EL (cell line): Measurements from ENCODE around the gene NUP93.

Experiments used
- DNase-seq: peaks from one replicate; pipeline ENCODE4 v3.0.0-alpha.2; 2016

NUP93 gene

GRCh38 chr16:56744996-56745640, 15.2 kb downstream of the NUP93 start:
- DNase-seq, result no peak

- no peak for DNase-seq
Measured at GRCh38 chr16:56747486-56748045, 17.6 kb downstream of the NUP93 start.

GRCh38 chr16:56748191-56748590, 18.3 kb downstream of the NUP93 start:
- DNase-seq, result no peak

GRCh38 chr16:56748826-56749225, 18.9 kb downstream of the NUP93 start:
- no peak for DNase-seq

GRCh38 chr16:56749672-56750491, 20.0 kb downstream of the NUP93 start:
- DNase-seq, result no peak

- peak; percentile 63 for DNase-seq
Measured at GRCh38 chr16:56753410-56753809, 23.5 kb downstream of the NUP93 start.

GRCh38 chr16:56755038-56755437, 25.1 kb downstream of the NUP93 start:
- no peak for DNase-seq

GRCh38 chr16:56758432-56758831, 28.5 kb downstream of the NUP93 start:
- DNase-seq, result no peak

- DNase-seq, result no peak
Measured at GRCh38 chr16:56758930-56759329, 29.0 kb downstream of the NUP93 start.

- no peak for DNase-seq
Measured at GRCh38 chr16:56763291-56763916, 33.5 kb downstream of the NUP93 start.

GRCh38 chr16:56764835-56765234, 34.9 kb downstream of the NUP93 start:
- no peak for DNase-seq

- DNase-seq, result no peak
Measured at GRCh38 chr16:56765949-56766348, 36.0 kb downstream of the NUP93 start.

GRCh38 chr16:56767024-56767423, 37.1 kb downstream of the NUP93 start:
- DNase-seq, result no peak

GRCh38 chr16:56769677-56770076, 39.7 kb downstream of the NUP93 start:
- no peak for DNase-seq

- no peak for DNase-seq
Measured at GRCh38 chr16:56771558-56772279, 41.8 kb downstream of the NUP93 start.

- no peak for DNase-seq
Measured at GRCh38 chr16:56773532-56773931, 43.6 kb downstream of the NUP93 start.

- no peak for DNase-seq
Measured at GRCh38 chr16:56774016-56774680, 44.2 kb downstream of the NUP93 start.

- DNase-seq, result no peak
Measured at GRCh38 chr16:56775162-56775561, 45.2 kb downstream of the NUP93 start.

GRCh38 chr16:56776562-56776961, 46.6 kb downstream of the NUP93 start:
- peak; percentile 4 for DNase-seq

- no peak for DNase-seq
Measured at GRCh38 chr16:56777001-56777400, 47.1 kb downstream of the NUP93 start.

- DNase-seq, result no peak
Measured at GRCh38 chr16:56777482-56777881, 47.6 kb downstream of the NUP93 start.

- DNase-seq, result no peak
Measured at GRCh38 chr16:56779906-56780305, 50.0 kb downstream of the NUP93 start.
